HepG2 (cell line): ENCODE measurements around the gene ABHD6. TPM values are rescaled to one million over a fixed set of nuclear protein-coding genes. Genes with fewer than 3 reads are reported as not detected.

Source experiments
- ATAC-seq: fragments of 200-7000 bp; cut with Tn5 transposase; 3 replicates; pipeline ENCODE4 v1.9.1; 2020; ENCODE audit warnings: mild to moderate bottlenecking, moderate library complexity
- BruUV-seq: library from RNA; stranded (reverse); fragments of 400-500 nt; replicated peaks from 2 replicates; lab custom pipeline; 2021; lab: Mats Ljungman, UMichigan
- CTCF ChIA-PET: fragments of 300-600 bp; formaldehyde crosslinking; extraction: SDS; loops from one replicate; lab custom pipeline; 2021; ENCODE audit warnings: low total read pairs, inconsistent platforms, low intra/inter-chr PET ratio; lab: Yijun Ruan, JAX
- POLR2A ChIA-PET: fragments of 350-600 bp; sonication (Branson Sonifier 250); formaldehyde crosslinking; loops from one replicate; lab custom pipeline; 2020; ENCODE audit warnings: antibody characterized with exemption, inconsistent platforms; lab: Yijun Ruan, JAX
- DNase-seq: peaks from one replicate; pipeline ENCODE4 v3.0.0-alpha.2; 2015; ENCODE audit warnings: low spot score
- FAIRE-seq: peaks from 3 replicates; lab custom pipeline; 2011; peaks lifted over from hg19 to GRCh38; lab: Jason Lieb, UNC
- H2AFZ ChIP-seq: one replicate; pipeline ENCODE4 v1.6.1; 2011; ENCODE audit warnings: low read length, inconsistent platforms
- H3K27ac ChIP-seq: fragments of 300-600 bp; 3 replicates; pipeline ENCODE4 v1.8.0; 2011; ENCODE audit warnings: mixed run types, mild to moderate bottlenecking, mixed read lengths, low read length, inconsistent platforms; ENCODE audit not compliant: insufficient read depth; ENCODE audit errors: extremely low read length
- H3K27me3 ChIP-seq, 2 experiments: fragments of 200-600 bp in 1 of 2; 2 replicates in 1 of 2; 3 replicates in 1 of 2; pipeline versions ENCODE4 v1.6.0 to v1.8.0; 2011; ENCODE audit warnings: low read length in 2 of 2, mild to moderate bottlenecking in 2 of 2, moderate library complexity in 2 of 2, inconsistent platforms in 1 of 2; ENCODE audit not compliant: insufficient read depth in 2 of 2, control insufficient read depth in 1 of 2
- H3K36me3 ChIP-seq, 2 experiments: fragments of 200-600 bp in 1 of 2; replicated peaks in 1 of 2; 2 replicates in 1 of 2; 3 replicates in 1 of 2; pipeline versions ENCODE4 v1.5.1 to v1.8.0; 2011; ENCODE audit warnings: low read length in 2 of 2, inconsistent platforms in 1 of 2; ENCODE audit not compliant: insufficient read depth in 2 of 2, control insufficient read depth in 1 of 2
- H3K4me1 ChIP-seq: 2 replicates; pipeline ENCODE4 v1.5.1; 2012; ENCODE audit warnings: low read length, inconsistent platforms; ENCODE audit not compliant: insufficient read depth
- H3K4me2 ChIP-seq: 2 replicates; pipeline ENCODE4 v1.6.0; 2011; ENCODE audit warnings: low read depth, low read length, inconsistent platforms
- H3K4me3 ChIP-seq, 3 experiments: fragments of 200-600 bp in 1 of 3; sonication (generic), shearing (Covaris generic) in 1 of 3; replicated peaks in 1 of 3; 2 replicates each; pipeline ENCODE4 v1.5.1; 2011 to 2016; ENCODE audit warnings: low read length in 3 of 3, inconsistent platforms in 2 of 3, low read depth in 2 of 3, mild to moderate bottlenecking in 2 of 3, control low read depth in 1 of 3, mixed read lengths in 1 of 3; ENCODE audit not compliant: insufficient read depth in 1 of 3
- H3K79me2 ChIP-seq: one replicate; pipeline ENCODE4 v1.6.1; 2011; ENCODE audit warnings: low read length, inconsistent platforms; ENCODE audit not compliant: insufficient read depth
- H3K9ac ChIP-seq: 2 replicates; pipeline ENCODE4 v1.6.0; 2011; ENCODE audit warnings: mild to moderate bottlenecking, low read depth, low read length, inconsistent platforms; ENCODE audit not compliant: insufficient read depth
- H3K9me3 ChIP-seq: 2 replicates; pipeline ENCODE4 v1.5.1; 2012; ENCODE audit warnings: mild to moderate bottlenecking, low read length
- H4K20me1 ChIP-seq: 2 replicates; pipeline ENCODE4 v1.6.0; 2011; ENCODE audit warnings: inconsistent platforms, mild to moderate bottlenecking, low read length, moderate library complexity; ENCODE audit not compliant: insufficient read depth
- ADNP ChIP-seq: sonication (generic); formaldehyde crosslinking; IDR thresholded peaks from 2 replicates; pipeline ENCODE4 v1.4.0; 2020; ENCODE audit warnings: missing genetic modification reagents
- ARID3A ChIP-seq: IDR thresholded peaks from 2 replicates; pipeline ENCODE4 v1.6.1; 2012; ENCODE audit warnings: low read depth, low read length, improper control_type of control experiment
- ATRX ChIP-seq: sonication (generic); formaldehyde crosslinking; IDR thresholded peaks from 2 replicates; pipeline ENCODE4 v1.4.0; 2020; ENCODE audit warnings: missing genetic modification reagents, borderline replicate concordance
- CTCF ChIP-seq: sonication (generic); formaldehyde crosslinking; IDR thresholded peaks from 2 replicates; pipeline ENCODE4 v1.5.0; 2020; ENCODE audit warnings: mild to moderate bottlenecking, missing genetic modification reagents, moderate library complexity
- EED ChIP-seq: sonication (generic); formaldehyde crosslinking; IDR thresholded peaks from 2 replicates; pipeline ENCODE4 v1.5.0; 2020; ENCODE audit warnings: mild to moderate bottlenecking, missing genetic modification reagents
- ETV6 ChIP-seq: sonication (generic); formaldehyde crosslinking; conservative IDR thresholded peaks from 2 replicates; pipeline ENCODE4 v1.4.0; 2020; ENCODE audit warnings: missing genetic modification reagents
- FOSL2 ChIP-seq: sonication (generic); formaldehyde crosslinking; IDR thresholded peaks from 2 replicates; pipeline ENCODE4 v1.4.0; 2020; ENCODE audit warnings: missing genetic modification reagents
- GABPB1 ChIP-seq: IDR thresholded peaks from 2 replicates; pipeline ENCODE4 v1.6.1; 2016; ENCODE audit warnings: mild to moderate bottlenecking, missing genetic modification reagents, moderate library complexity, missing compliant biosample characterization
- KDM5A ChIP-seq: fragments of 200-600 bp; sonication (generic); IDR thresholded peaks from 2 replicates; pipeline ENCODE4 v1.7.0; 2018; ENCODE audit warnings: antibody characterized with exemption, mild to moderate bottlenecking, low read length, borderline replicate concordance
- MED13 ChIP-seq: sonication (generic); formaldehyde crosslinking; IDR thresholded peaks from 2 replicates; pipeline ENCODE4 v1.5.0; 2020; ENCODE audit warnings: missing genetic modification reagents
- NFIB ChIP-seq: sonication (generic); formaldehyde crosslinking; IDR thresholded peaks from 2 replicates; pipeline ENCODE4 v1.9.0; 2021; ENCODE audit warnings: missing genetic modification reagents, mild to moderate bottlenecking, borderline replicate concordance
- PCBP2 ChIP-seq: fragments of 200-400 bp; formaldehyde crosslinking; optimal IDR thresholded peaks from 2 replicates; pipeline ENCODE3; 2018; ENCODE audit warnings: low read length, low read depth; ENCODE audit not compliant: poor library complexity, severe bottlenecking
- PRPF4 ChIP-seq: fragments of 200-400 bp; formaldehyde crosslinking; IDR thresholded peaks from 2 replicates; pipeline ENCODE4 v1.6.1; 2016; ENCODE audit warnings: low read length, low read depth; ENCODE audit not compliant: poor library complexity, severe bottlenecking
- RAD51 ChIP-seq: fragments of 450-650 bp; IDR thresholded peaks from 2 replicates; pipeline ENCODE4 v1.6.1; 2016; ENCODE audit warnings: borderline replicate concordance
- STAG1 ChIP-seq: sonication (generic); formaldehyde crosslinking; IDR thresholded peaks from 2 replicates; pipeline ENCODE4 v1.4.0; 2020; ENCODE audit warnings: missing genetic modification reagents
- SYNCRIP ChIP-seq: fragments of 200-400 bp; formaldehyde crosslinking; IDR thresholded peaks from 2 replicates; pipeline ENCODE4 v1.6.1; 2018; ENCODE audit warnings: mild to moderate bottlenecking, low read depth, low read length; ENCODE audit not compliant: insufficient read depth
- ZNF121 ChIP-seq: sonication (generic); formaldehyde crosslinking; IDR thresholded peaks from 2 replicates; pipeline ENCODE4 v1.5.0; 2020; ENCODE audit warnings: mild to moderate bottlenecking, missing genetic modification reagents
- ZNF264 ChIP-seq: sonication (generic); formaldehyde crosslinking; IDR thresholded peaks from 2 replicates; pipeline ENCODE4 v1.4.0; 2020; ENCODE audit warnings: missing genetic modification reagents
- ZNF761 ChIP-seq: sonication (generic); formaldehyde crosslinking; conservative IDR thresholded peaks from 2 replicates; pipeline ENCODE4 v1.4.0; 2020; ENCODE audit warnings: mild to moderate bottlenecking, missing genetic modification reagents
- ZNF784 ChIP-seq: sonication (generic); formaldehyde crosslinking; IDR thresholded peaks from 2 replicates; pipeline ENCODE4 v1.5.1; 2020; ENCODE audit warnings: missing genetic modification reagents, mild to moderate bottlenecking, borderline replicate concordance
- ZSCAN31 ChIP-seq: sonication (generic); formaldehyde crosslinking; IDR thresholded peaks from 2 replicates; pipeline ENCODE4 v1.5.0; 2020; ENCODE audit warnings: low read depth, mild to moderate bottlenecking, missing genetic modification reagents
- WGBS: methylation state at CpG from one replicate; pipeline ENCODE4 v1.1.6; 2017; ENCODE audit warnings: low lambda C conversion rate; 5-methylcytosine and 5-hydroxymethylcytosine counted together
- in situ Hi-C: cut with HindIII; loops from 2 replicates; pipeline ENCODE4 v1.10.0; 2017; ENCODE audit warnings: low pct_unique_long_range_greater_than_20kb; ENCODE audit not compliant: extremely low pct_ligation_motif_present
- intact Hi-C: fragments of 100-400 bp; cut with micrococcal nuclease; formaldehyde crosslinking; loops from one replicate; pipeline ENCODE4 v1.10.0; 2022; ENCODE audit not compliant: unreplicated experiment
- polyA plus RNA-seq, 8 experiments: library from polyadenylated mRNA; depleted of rRNA in 3 of 8; stranded (reverse) in 7 of 8; unstranded in 1 of 8; fragments of >200 nt; fragmentation: Illumina TruSeq in 4 of 8; extraction: Trizol in 4 of 8; gene quantifications; 2 replicates each; pipeline versions ENCODE4 v1.2.1 to v1.2.3, GENCODE V29; 2011 to 2016; ENCODE audit warnings: low read depth in 4 of 8, missing spikeins in 1 of 8, mixed read lengths in 1 of 8; ENCODE audit not compliant: insufficient read depth in 1 of 8
- total RNA-seq, 5 experiments: library from RNA; depleted of rRNA; stranded (reverse); fragments of >200 nt; fragmentation: Illumina TruSeq; extraction: Trizol; gene quantifications; 2 replicates each; pipeline ENCODE4 v1.2.3, GENCODE V29; 2016; ENCODE audit warnings: low read depth in 1 of 5

Gene ABHD6
- total and polyA plus RNA-seq, 2 of the 13 experiments (the other 11 are each of a cell fraction or from before 2014, with no cell fraction given), result 9.0 to 17.2 TPM

DNA sequence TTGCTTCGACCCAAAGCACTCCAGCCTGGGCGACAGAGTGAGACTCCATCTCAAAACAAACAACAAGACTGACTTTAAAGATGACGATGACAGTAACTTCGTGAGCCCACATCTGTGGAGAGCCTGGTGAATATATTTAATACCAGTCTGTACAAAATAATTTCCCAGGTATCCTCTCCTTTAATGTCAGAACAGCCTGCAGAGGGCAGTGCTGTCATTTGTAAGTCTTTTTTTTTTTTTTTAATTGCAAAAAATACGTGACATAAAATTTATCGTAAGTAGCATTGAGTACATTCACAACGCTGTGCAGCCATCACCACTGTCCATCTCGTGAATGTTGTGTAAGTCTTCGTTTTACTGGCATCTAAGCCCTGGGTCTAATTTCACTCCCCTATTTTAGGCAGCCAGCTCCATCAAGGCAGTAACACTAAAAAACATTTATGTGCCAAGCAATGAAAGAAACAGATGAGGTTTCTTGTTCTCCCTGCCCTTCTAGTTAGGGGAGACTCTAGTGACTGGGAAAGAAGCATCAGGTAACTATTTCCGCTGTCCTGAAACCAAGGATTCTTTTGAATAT is 70.1 kb downstream of the ABHD6 start:
- CTCF ChIA-PET, result interaction anchor here (0.8 kb wide), 1 partner anchor 107 kb away, joined by 5 read pairs; no protein-coding TSS in a partner anchor
- ATAC-seq, result no peak
- Histone ChIP-seq H3K36me3 (peaks cover 9 to 16% of the 10 kb centered on the region in 2 experiments; a peak in 4 of 5 replicates), H2AFZ (no peak overlapping the region), H3K9me3 (no peaks in the 10 kb centered on the region), H3K4me2 (peak overlapping the region; percentile 92), H3K9ac (peak overlapping the region; percentile 93), H3K27ac (peak overlapping the region; percentile 93), H3K27me3 (no peaks in the 10 kb centered on the region; a peak in 1 of 5 replicates), H4K20me1 (peaks cover 20% of the 10 kb centered on the region), H3K4me1 (peaks cover 28% of the 10 kb centered on the region), H3K79me2 (peaks cover 38% of the 10 kb centered on the region), H3K4me3 (peak overlapping the region; percentile 70 to 95 (median 93))
- intact Hi-C loops (loop anchor here (1.0 to 5.0 kb wide), 3 partner anchors 26 to 115 kb away; no protein-coding TSS in a partner anchor), in situ Hi-C loops (loop anchor here (5.0 kb wide), 1 partner anchor 70 kb away; the partner anchor contains the start of gene ABHD6)
- FAIRE-seq, result no peak
- DNase-seq, result no peak
- no TSS peak for BruUV-seq
- POLR2A ChIA-PET, result interaction anchor here (1.0 to 3.5 kb wide), 9 partner anchors 9 to 229 kb away, joined by 3 to 33 read pairs (median 11); partner anchors contain the start of gene ACOX2
- 48% methylated on average over 10 of the region's 10 CpGs for WGBS
- TF ChIP-seq ZSCAN31 (no peak), ZNF264 (CRISPR knock-in tag) (no peak), PRPF4 (no peak), RAD51 (no peak), MED13 (CRISPR knock-in tag) (no peak), ARID3A (0 out of 2 replicates have a peak, but pooled peaks have one; percentile 9), ZNF121 (no peak), STAG1 (CRISPR knock-in tag) (peak; percentile 33; the same call in 1 of the 2 replicates), ADNP (CRISPR knock-in tag) (no peak), SYNCRIP (no peak), ZNF784 (CRISPR knock-in tag) (0 out of 2 replicates have a peak, but pooled peaks have one; percentile 27), ATRX (CRISPR knock-in tag) (no peak), NFIB (CRISPR knock-in tag) (no peak), EED (CRISPR knock-in tag) (no peak), PCBP2 (no peak), ZNF761 (CRISPR knock-in tag) (no peak), ETV6 (CRISPR knock-in tag) (no peak), CTCF (CRISPR knock-in tag) (peak; percentile 44), FOSL2 (CRISPR knock-in tag) (no peak), KDM5A (no peak), GABPB1 (CRISPR knock-in tag) (no peak)
